HEK293 (cell line): Measurements from ENCODE around the gene ZNRF2.

Experiments
- FEZF1 ChIP-seq: fragments of 450-650 bp; formaldehyde crosslinking; IDR thresholded peaks from 2 replicates; pipeline ENCODE4 v1.5.1; 2016; ENCODE audit warnings: missing biosample characterization, missing genetic modification characterization
- GFI1B ChIP-seq: fragments of 450-650 bp; formaldehyde crosslinking; IDR thresholded peaks from 2 replicates; pipeline ENCODE4 v1.5.1; 2016; ENCODE audit warnings: missing biosample characterization, missing genetic modification characterization
- KLF8 ChIP-seq: fragments of 450-650 bp; formaldehyde crosslinking; IDR thresholded peaks from 2 replicates; pipeline ENCODE4 v1.5.1; 2016; ENCODE audit warnings: missing biosample characterization, missing genetic modification characterization
- PRDM10 ChIP-seq: fragments of 450-650 bp; formaldehyde crosslinking; IDR thresholded peaks from 2 replicates; pipeline ENCODE4 v1.5.1; 2016; ENCODE audit warnings: missing biosample characterization, missing genetic modification characterization
- SETDB1 ChIP-seq: IDR thresholded peaks from one replicate; pipeline ENCODE4 v1.6.1; 2017; ENCODE audit warnings: mild to moderate bottlenecking, low read length, moderate library complexity, mixed read lengths; ENCODE audit not compliant: insufficient read length
- YY2 ChIP-seq: fragments of 450-650 bp; formaldehyde crosslinking; IDR thresholded peaks from 2 replicates; pipeline ENCODE4 v1.5.1; 2016; ENCODE audit warnings: missing biosample characterization, missing genetic modification characterization
- ZBTB26 ChIP-seq: fragments of 450-650 bp; formaldehyde crosslinking; optimal IDR thresholded peaks from 2 replicates; pipeline ENCODE3; 2016; ENCODE audit warnings: missing biosample characterization, mild to moderate bottlenecking, missing genetic modification characterization
- ZNF148 ChIP-seq: fragments of 450-650 bp; formaldehyde crosslinking; IDR thresholded peaks from 2 replicates; pipeline ENCODE4 v1.5.0; 2017; ENCODE audit warnings: missing biosample characterization, missing genetic modification characterization, borderline replicate concordance
- ZNF18 ChIP-seq: fragments of 450-650 bp; formaldehyde crosslinking; IDR thresholded peaks from 2 replicates; pipeline ENCODE4 v1.5.1; 2016; ENCODE audit warnings: missing biosample characterization, missing genetic modification characterization
- ZNF184 ChIP-seq: fragments of 450-650 bp; IDR thresholded peaks from 2 replicates; pipeline ENCODE4 v1.5.1; 2018; ENCODE audit warnings: missing biosample characterization, mild to moderate bottlenecking, missing genetic modification characterization
- ZNF274 ChIP-seq, 2 experiments: fragments of 200-500 bp in 1 of 2; fragments of 450-650 bp in 1 of 2; sonication (Bioruptor generic) in 1 of 2; formaldehyde crosslinking in 1 of 2; IDR thresholded peaks; 2 replicates each; pipeline versions ENCODE4 v1.5.1 to v1.6.1; 2014 to 2016; ENCODE audit warnings: borderline replicate concordance in 1 of 2, inconsistent platforms in 1 of 2, low read length in 1 of 2, missing biosample characterization in 1 of 2, missing genetic modification characterization in 1 of 2
- ZNF391 ChIP-seq: fragments of 450-650 bp; formaldehyde crosslinking; IDR thresholded peaks from 2 replicates; pipeline ENCODE4 v1.5.1; 2016; ENCODE audit warnings: low read depth, missing biosample characterization, missing genetic modification characterization, borderline replicate concordance
- ZNF560 ChIP-seq: fragments of 450-650 bp; formaldehyde crosslinking; IDR thresholded peaks from 2 replicates; pipeline ENCODE4 v1.5.1; 2017; ENCODE audit warnings: missing biosample characterization, missing genetic modification characterization, borderline replicate concordance
- ZNF571 ChIP-seq: fragments of 450-650 bp; formaldehyde crosslinking; IDR thresholded peaks from 2 replicates; pipeline ENCODE4 v1.5.0; 2017; ENCODE audit warnings: missing biosample characterization, missing genetic modification characterization
- ZNF585B ChIP-seq: fragments of 450-650 bp; formaldehyde crosslinking; IDR thresholded peaks from 2 replicates; pipeline ENCODE4 v1.5.1; 2016; ENCODE audit warnings: missing biosample characterization, missing genetic modification characterization
- ZNF654 ChIP-seq: fragments of 450-650 bp; formaldehyde crosslinking; IDR thresholded peaks from 2 replicates; pipeline ENCODE4 v1.5.1; 2016; ENCODE audit warnings: low read depth, missing biosample characterization, missing genetic modification characterization
- ZNF76 ChIP-seq: fragments of 450-650 bp; formaldehyde crosslinking; IDR thresholded peaks from 2 replicates; pipeline ENCODE4; 2016; ENCODE audit warnings: low read depth, missing biosample characterization, missing genetic modification characterization, borderline replicate concordance
- ZNF843 ChIP-seq: fragments of 450-650 bp; formaldehyde crosslinking; IDR thresholded peaks from 2 replicates; pipeline ENCODE4 v1.5.1; 2016; ENCODE audit warnings: missing biosample characterization, missing genetic modification characterization
- ZSCAN30 ChIP-seq: fragments of 450-650 bp; IDR thresholded peaks from 2 replicates; pipeline ENCODE4 v1.5.1; 2018; ENCODE audit warnings: missing biosample characterization, mild to moderate bottlenecking, missing genetic modification characterization, moderate library complexity
- TF ChIP-seq, protein P1 (sequence below): fragments of 450-650 bp; formaldehyde crosslinking; IDR thresholded peaks from 2 replicates; pipeline ENCODE4 v1.5.1; 2016; ENCODE audit warnings: missing biosample characterization, missing genetic modification characterization
- TF ChIP-seq, protein P2 (sequence below): fragments of 450-650 bp; formaldehyde crosslinking; IDR thresholded peaks from 2 replicates; pipeline ENCODE4 v1.5.1; 2016; ENCODE audit warnings: missing biosample characterization, missing genetic modification characterization
- TF ChIP-seq, protein P3 (sequence below): fragments of 450-650 bp; formaldehyde crosslinking; IDR thresholded peaks from 2 replicates; pipeline ENCODE4 v1.5.1; 2016; ENCODE audit warnings: missing biosample characterization, missing genetic modification characterization, borderline replicate concordance

Gene ZNRF2

GRCh38 chr7:30284298-30285066 is at the start of gene ZNRF2 (continued):
- no peak for TF ChIP-seq SETDB1
- TF ChIP-seq PRDM10: peak; percentile 80
- TF ChIP-seq, protein P1, sequence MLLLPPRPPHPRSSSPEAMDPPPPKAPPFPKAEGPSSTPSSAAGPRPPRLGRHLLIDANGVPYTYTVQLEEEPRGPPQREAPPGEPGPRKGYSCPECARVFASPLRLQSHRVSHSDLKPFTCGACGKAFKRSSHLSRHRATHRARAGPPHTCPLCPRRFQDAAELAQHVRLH (tag by site-specific recombination): no peak
- TF ChIP-seq ZNF18 (tag by site-specific recombination): no peak
- TF ChIP-seq ZNF843 (tag by site-specific recombination): no peak
- TF ChIP-seq, protein P2, sequence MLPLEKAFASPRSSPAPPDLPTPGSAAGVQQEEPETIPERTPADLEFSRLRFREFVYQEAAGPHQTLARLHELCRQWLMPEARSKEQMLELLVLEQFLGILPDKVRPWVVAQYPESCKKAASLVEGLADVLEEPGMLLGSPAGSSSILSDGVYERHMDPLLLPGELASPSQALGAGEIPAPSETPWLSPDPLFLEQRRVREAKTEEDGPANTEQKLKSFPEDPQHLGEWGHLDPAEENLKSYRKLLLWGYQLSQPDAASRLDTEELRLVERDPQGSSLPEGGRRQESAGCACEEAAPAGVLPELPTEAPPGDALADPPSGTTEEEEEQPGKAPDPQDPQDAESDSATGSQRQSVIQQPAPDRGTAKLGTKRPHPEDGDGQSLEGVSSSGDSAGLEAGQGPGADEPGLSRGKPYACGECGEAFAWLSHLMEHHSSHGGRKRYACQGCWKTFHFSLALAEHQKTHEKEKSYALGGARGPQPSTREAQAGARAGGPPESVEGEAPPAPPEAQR (tag by site-specific recombination): no peak
- peak; percentile 90 for TF ChIP-seq ZBTB26 (tag by site-specific recombination)
- no peak for TF ChIP-seq GFI1B (tag by site-specific recombination)
- no peak for TF ChIP-seq ZNF571
- no peak for TF ChIP-seq ZNF585B (tag by site-specific recombination)
- TF ChIP-seq KLF8 (tag by site-specific recombination): peak; percentile 82; the same call in 1 of the 2 replicates
- peak; percentile 38; the same call in 1 of the 2 replicates for TF ChIP-seq ZNF76 (tag by site-specific recombination)
- TF ChIP-seq FEZF1 (tag by site-specific recombination): no peak
- TF ChIP-seq YY2: no peak
- no peak for TF ChIP-seq ZNF274 (IDR thresholded peaks at IDR 0.05; ENCODE audit: low read length)
- TF ChIP-seq ZNF274 (tag by site-specific recombination; IDR thresholded peaks at IDR 0.05; ENCODE audit: borderline replicate concordance): no peak
- TF ChIP-seq ZNF391 (tag by site-specific recombination): no peak
- no peak for TF ChIP-seq ZNF560 (tag by site-specific recombination)
- TF ChIP-seq ZNF148 (tag by site-specific recombination): no peak
- peak; percentile 45 for TF ChIP-seq ZSCAN30 (tag by site-specific recombination)
- TF ChIP-seq ZNF654 (tag by site-specific recombination): no peak
- TF ChIP-seq ZNF184 (tag by site-specific recombination): no peak
- TF ChIP-seq, protein P3, sequence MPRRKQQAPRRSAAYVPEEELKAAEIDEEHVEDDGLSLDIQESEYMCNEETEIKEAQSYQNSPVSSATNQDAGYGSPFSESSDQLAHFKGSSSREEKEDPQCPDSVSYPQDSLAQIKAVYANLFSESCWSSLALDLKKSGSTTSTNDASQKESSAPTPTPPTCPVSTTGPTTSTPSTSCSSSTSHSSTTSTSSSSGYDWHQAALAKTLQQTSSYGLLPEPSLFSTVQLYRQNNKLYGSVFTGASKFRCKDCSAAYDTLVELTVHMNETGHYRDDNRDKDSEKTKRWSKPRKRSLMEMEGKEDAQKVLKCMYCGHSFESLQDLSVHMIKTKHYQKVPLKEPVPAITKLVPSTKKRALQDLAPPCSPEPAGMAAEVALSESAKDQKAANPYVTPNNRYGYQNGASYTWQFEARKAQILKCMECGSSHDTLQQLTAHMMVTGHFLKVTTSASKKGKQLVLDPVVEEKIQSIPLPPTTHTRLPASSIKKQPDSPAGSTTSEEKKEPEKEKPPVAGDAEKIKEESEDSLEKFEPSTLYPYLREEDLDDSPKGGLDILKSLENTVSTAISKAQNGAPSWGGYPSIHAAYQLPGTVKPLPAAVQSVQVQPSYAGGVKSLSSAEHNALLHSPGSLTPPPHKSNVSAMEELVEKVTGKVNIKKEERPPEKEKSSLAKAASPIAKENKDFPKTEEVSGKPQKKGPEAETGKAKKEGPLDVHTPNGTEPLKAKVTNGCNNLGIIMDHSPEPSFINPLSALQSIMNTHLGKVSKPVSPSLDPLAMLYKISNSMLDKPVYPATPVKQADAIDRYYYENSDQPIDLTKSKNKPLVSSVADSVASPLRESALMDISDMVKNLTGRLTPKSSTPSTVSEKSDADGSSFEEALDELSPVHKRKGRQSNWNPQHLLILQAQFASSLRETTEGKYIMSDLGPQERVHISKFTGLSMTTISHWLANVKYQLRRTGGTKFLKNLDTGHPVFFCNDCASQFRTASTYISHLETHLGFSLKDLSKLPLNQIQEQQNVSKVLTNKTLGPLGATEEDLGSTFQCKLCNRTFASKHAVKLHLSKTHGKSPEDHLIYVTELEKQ: no peak
